Activated CD4-positive, alpha-beta memory T cell treated with anti-CD3 and anti-CD28 coated beads, Interleukin-2, amount 10 ng/mL, durations not matched to agents 7 days and 5 days (primary cell): ENCODE data around the gene PDCD1. TPM values are rescaled to one million over a fixed set of nuclear protein-coding genes. Genes with fewer than 3 reads are reported as not detected.

Experiments used
- CTCF ChIA-PET: fragments of 350-600 bp; sonication (Branson Sonifier 250); formaldehyde crosslinking; loops from one replicate; lab custom pipeline; 2021; ENCODE audit warnings: antibody characterized with exemption, inconsistent platforms; lab: Charles Lee
- POLR2A ChIA-PET: fragments of 350-600 bp; sonication (Branson Sonifier 250); formaldehyde crosslinking; loops from one replicate; lab custom pipeline; 2021; ENCODE audit warnings: antibody characterized with exemption; lab: Charles Lee
- DNase-seq: peaks from one replicate; pipeline ENCODE4 v3.0.0-alpha.2; 2020
- H3K27ac Mint-ChIP-seq: one replicate; pipeline ENCODE4 v1.8.0; 2021; ENCODE audit warnings: mild to moderate bottlenecking, mixed read lengths
- H3K27me3 Mint-ChIP-seq: one replicate; pipeline ENCODE4 v1.8.0; 2021; ENCODE audit warnings: mixed read lengths
- H3K36me3 Mint-ChIP-seq: one replicate; pipeline ENCODE4 v1.8.0; 2021; ENCODE audit warnings: low read depth, mixed read lengths
- H3K4me1 Mint-ChIP-seq: one replicate; pipeline ENCODE4 v1.8.0; 2021; ENCODE audit warnings: mixed read lengths
- H3K4me3 Mint-ChIP-seq: one replicate; pipeline ENCODE4 v1.8.0; 2021; ENCODE audit warnings: mild to moderate bottlenecking, mixed read lengths
- H3K9me3 Mint-ChIP-seq: one replicate; pipeline ENCODE4 v1.8.0; 2021; ENCODE audit warnings: mixed read lengths
- total RNA-seq, 2 experiments: library from RNA; stranded (reverse); gene quantifications; one replicate each; pipeline ENCODE4 v1.2.3, GENCODE V29; 2021

PDCD1 gene
- total RNA-seq, 2 experiments from 2014 or later: 17.2 to 17.9 TPM

DNA sequence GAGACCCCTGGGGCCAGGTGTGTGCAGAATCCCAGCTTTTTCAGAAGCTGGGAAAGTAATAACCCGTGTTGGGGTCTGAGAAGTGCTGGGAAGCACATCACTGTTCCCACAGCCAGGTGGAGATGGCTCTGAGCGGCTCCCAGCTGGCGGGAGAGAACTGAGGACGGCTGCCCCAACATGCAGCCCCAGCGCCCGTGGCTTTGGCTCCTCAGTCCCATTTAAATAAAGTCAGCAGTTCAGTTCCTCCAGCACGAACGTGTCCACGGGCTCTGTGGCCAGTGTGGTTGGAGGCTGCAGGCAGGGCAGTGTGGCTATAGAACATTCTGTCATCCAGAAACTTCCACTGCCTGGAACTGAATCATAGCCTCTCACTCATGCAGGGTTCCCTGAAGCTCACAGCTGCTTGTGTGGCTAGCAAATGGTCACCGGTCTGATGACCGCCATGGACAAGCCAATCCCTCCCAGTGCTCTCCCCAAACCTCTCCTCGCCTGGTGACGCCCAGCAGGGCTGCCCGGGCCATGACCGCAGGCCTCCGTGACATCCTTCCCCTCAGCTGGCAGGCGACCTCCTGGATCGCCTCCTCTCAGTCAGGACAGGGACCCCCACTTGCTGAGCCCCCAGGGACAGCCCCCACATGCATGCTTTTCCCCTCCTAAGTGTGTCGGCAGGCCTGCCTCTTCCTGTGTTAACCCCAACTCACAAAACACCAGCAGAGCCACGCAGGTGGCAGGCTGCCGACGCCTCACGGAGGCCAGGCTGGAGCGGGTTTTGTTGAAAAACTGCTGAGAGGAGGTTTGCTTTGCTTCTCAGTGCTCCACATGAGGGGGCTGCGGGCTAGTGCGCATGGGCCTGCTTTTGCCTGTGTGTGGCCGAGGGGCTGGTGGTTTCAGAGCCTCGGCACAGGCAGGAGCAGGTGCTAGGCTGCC, 12.2 kb upstream of the PDCD1 start:
- DNase-seq: no peak
- Mint-ChIP-seq H3K27me3 (peaks cover 6% of the 10 kb centered on the region), H3K9me3 (no peaks in the 10 kb centered on the region), H3K27ac (no peak overlapping the region), H3K4me1 (peaks cover 35% of the 10 kb centered on the region), H3K4me3 (no peak overlapping the region), H3K36me3 (peaks cover under 1% of the 10 kb centered on the region)
- CTCF ChIA-PET: interaction anchor here (1.0 kb wide), 1 partner anchor 34 kb away, joined by 3 read pairs; no protein-coding TSS in a partner anchor
- POLR2A ChIA-PET: interaction anchor here (1.3 kb wide), 1 partner anchor 11 kb away, joined by 6 read pairs; no protein-coding TSS in a partner anchor

DNA sequence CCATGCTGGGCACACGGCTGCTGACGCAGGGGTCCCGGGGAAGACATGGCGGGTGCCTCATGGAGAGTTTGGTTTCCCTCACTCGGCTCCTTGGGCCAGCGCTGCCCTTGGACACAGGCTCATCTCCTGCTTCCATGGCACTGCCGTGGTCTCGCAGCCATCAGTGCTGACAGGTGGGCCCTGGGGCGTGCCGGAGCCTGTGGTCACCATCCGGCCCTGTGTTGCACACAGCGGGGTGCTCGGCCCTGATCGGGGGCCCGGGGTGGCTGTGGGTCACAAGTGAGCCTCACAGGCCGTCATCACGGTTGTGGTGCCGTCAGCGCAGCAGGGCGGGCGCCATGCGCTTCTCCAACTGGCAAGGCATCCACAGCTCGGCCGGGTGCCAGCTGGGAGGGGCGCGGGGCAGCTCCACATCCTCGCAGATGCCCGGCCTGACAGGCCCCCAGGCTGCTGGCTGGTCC, 11.4 kb upstream of the PDCD1 start:
- ChIA-PET POLR2A (interaction anchor here (1.3 kb wide), 1 partner anchor 10 kb away, joined by 6 read pairs; no protein-coding TSS in a partner anchor), CTCF (interaction anchor here (1.0 kb wide), 1 partner anchor 33 kb away, joined by 3 read pairs; no protein-coding TSS in a partner anchor)
- Mint-ChIP-seq H3K4me3 (no peak overlapping the region), H3K27ac (no peak overlapping the region), H3K27me3 (peaks cover 14% of the 10 kb centered on the region), H3K9me3 (no peaks in the 10 kb centered on the region), H3K4me1 (peaks cover 41% of the 10 kb centered on the region), H3K36me3 (peaks cover 8% of the 10 kb centered on the region)
- no peak for DNase-seq

DNA sequence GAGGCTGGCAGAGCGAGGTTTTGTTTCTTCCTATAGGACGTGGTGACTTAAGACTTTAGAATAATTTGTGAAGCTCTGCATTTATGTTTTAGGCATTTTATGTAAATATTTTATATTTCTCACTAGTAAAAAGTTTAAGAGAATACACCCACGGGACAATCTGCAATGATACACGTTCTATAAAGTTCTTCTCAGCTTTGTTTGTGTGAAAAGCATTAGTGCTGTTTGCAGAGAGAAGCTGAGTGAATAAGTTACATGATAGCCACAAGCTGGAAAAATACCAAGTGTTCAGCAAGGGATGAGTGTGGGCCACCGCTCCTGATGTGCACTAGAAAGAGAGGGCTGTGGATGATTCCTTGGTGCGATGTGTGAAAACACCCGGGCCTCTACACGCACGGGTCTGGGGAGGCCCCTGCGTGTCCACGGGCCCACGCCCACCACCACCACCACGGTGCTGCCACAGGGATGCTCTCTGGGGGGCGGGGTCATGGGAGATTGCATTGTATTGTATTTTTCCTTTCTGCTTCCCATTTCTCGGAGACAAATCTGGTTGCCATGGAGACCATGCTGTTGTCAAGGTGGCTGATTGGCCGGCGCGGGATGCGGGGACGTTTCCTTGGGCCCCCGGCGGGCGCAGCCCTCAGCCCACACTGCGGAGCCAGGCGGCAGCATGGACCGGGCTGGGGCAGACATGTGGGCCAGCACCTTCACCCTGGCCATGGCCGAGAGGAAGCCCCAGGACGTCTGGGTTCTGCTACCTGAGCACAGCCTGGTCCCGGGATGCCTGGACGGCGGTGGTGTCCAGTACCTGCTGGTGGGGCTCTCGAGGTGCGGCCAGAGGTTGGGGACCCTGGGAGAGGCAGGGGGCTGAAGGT, 10.6 kb upstream of the PDCD1 start, which contains the start of gene RTP5:
TSS of gene RTP5 (plus strand) at position 643 of the 875 bp plus-strand sequence. CDS start at position 671, 28 bp downstream.
- H3K27ac Mint-ChIP-seq: no peak within 1 kb of the TSS
- H3K9me3 Mint-ChIP-seq: peaks cover 5% of the 10 kb centered on the region
- DNase-seq: no peak
- H3K36me3 Mint-ChIP-seq: peaks cover 16% of the 10 kb centered on the region
- peaks cover 22% of the 10 kb centered on the region for H3K27me3 Mint-ChIP-seq
- ChIA-PET POLR2A (interaction anchor here (0.9 to 2.2 kb wide), 9 partner anchors 10 to 554 kb away, joined by 3 to 16 read pairs (median 4); partner anchors contain the start of genes D2HGDH, DTYMK, HDLBP and ING5), CTCF (interaction anchor here (1.0 to 1.7 kb wide), 5 partner anchors 9 to 183 kb away, joined by 3 to 11 read pairs (median 3); partner anchors contain the start of genes DTYMK and PDCD1)
- H3K4me1 Mint-ChIP-seq: peaks cover 49% of the 10 kb centered on the region
- no peak within 1 kb of the TSS for H3K4me3 Mint-ChIP-seq

DNA sequence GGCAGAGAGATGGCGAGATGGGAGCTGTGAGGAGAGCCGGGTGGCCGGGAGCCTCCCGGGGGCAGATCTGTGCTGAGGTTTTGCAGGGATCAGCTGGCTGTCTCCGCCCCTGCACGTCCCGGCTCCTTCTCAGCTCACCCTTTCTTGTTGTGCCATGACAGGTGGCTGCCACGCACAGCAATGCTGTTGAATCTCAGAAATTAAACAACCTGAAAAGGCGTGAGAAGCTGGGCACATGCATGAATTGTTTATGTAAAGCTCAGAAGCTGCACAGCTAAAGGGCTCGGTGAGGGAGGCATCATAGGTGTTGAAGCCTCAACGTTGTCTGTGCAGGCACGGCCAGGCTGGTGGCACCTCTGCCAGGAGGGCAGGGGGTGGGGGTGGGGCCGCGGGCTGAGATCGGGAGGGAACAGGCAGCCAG, 10.0 kb upstream of the PDCD1 start:
- peaks cover 8% of the 10 kb centered on the region for H3K9me3 Mint-ChIP-seq
- H3K4me3 Mint-ChIP-seq: no peak overlapping the region
- ChIA-PET POLR2A (interaction anchor here (0.9 to 2.2 kb wide), 9 partner anchors 9 to 553 kb away, joined by 3 to 16 read pairs (median 4); partner anchors contain the start of genes D2HGDH, DTYMK, HDLBP and ING5), CTCF (interaction anchor here (1.0 to 1.7 kb wide), 6 partner anchors 9 to 182 kb away, joined by 3 to 11 read pairs (median 3); partner anchors contain the start of genes DTYMK and PDCD1)
- DNase-seq: no peak
- H3K27ac Mint-ChIP-seq: no peak overlapping the region
- H3K4me1 Mint-ChIP-seq: peaks cover 56% of the 10 kb centered on the region
- H3K36me3 Mint-ChIP-seq: peaks cover 19% of the 10 kb centered on the region
- H3K27me3 Mint-ChIP-seq: peaks cover 25% of the 10 kb centered on the region

DNA sequence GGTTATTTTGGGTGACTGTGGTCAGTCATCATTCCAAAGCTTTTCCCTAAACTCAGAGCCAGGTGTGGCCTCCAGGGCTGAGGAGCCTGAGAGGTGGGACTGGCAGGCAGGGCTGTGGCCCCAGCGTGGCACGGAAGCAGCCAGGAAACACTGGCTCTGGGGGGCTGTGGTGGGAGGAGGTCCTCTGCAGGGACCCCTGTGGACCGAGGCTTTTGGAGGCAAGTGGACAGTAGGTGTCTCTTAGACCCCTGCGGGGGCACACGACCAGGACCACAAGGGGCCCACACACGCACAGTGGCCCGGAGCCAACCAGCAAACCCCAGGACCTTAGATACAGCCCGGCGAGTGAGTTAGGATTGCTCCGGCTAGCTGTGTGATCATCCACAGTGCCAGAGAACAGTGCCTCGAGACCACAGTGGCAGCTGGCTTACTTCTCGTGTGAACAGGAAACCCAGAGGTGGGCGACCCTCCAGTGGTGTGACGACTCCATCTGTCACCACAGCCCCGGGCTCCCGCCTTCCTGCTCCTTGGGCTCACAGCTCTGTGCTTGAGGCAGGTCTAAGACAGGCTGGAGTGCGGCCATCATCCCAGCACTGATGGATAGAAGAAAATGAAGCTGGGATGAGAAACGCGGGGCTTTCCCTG, 9.2 kb upstream of the PDCD1 start:
- Mint-ChIP-seq H3K4me1 (peaks cover 64% of the 10 kb centered on the region), H3K27me3 (peaks cover 25% of the 10 kb centered on the region), H3K27ac (no peak overlapping the region), H3K9me3 (peaks cover 8% of the 10 kb centered on the region), H3K4me3 (no peak overlapping the region), H3K36me3 (peaks cover 22% of the 10 kb centered on the region)
- peak; percentile 48 for DNase-seq
- ChIA-PET POLR2A (interaction anchor here (1.5 to 2.2 kb wide), 6 partner anchors 9 to 553 kb away, joined by 3 to 16 read pairs (median 8); partner anchors contain the start of genes D2HGDH, DTYMK, HDLBP and ING5), CTCF (interaction anchor here (1.1 to 1.7 kb wide), 3 partner anchors 11 to 181 kb away, joined by 3 to 11 read pairs (median 3); partner anchors contain the start of gene DTYMK)

DNA sequence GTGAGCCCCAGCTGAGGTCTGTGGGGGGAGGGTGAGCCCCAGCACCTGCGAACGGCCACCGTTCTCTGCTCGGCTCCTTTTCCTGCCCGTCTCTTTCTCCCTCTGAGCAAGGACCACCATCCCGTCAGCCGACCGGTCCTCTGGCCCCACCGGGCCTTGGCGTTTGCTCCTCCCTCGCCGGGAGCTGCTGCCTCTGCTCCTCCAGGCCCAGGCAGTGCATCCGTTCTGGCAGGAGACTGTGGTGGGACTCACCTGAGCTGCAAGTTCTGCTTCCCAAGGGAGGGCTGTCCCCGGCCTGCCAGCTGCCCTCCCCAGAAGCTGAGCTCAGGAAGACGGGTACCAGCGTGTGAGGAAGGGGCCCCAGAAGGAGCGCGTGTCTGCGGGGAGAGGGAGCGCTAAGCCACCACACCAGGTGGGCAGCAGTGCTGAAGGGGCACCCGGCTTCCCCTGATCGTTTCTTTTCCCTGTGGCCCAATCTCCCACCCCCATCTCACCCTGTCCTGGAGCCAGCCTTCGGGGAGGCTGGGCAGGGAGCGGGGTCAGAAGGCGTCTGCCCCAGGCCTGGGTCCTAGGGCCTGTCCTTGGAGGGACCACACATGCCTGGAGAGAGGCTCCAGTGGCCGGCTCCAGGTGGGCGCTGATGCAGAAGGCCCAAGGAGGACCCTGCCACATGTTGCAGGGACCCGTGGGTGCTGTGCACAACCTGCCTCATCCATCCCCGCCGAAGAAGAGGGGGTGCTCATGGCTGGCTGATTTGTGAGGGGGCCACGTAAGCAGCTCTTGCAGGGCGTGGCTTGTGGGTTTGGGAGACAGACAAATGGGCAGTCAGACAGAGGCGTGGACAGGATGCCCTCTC, 8.3 kb upstream of the PDCD1 start:
- Mint-ChIP-seq H3K9me3 (peaks cover 8% of the 10 kb centered on the region), H3K36me3 (peaks cover 22% of the 10 kb centered on the region), H3K4me3 (no peak overlapping the region), H3K4me1 (peaks cover 71% of the 10 kb centered on the region), H3K27me3 (peaks cover 25% of the 10 kb centered on the region), H3K27ac (no peak overlapping the region)
- no peak for DNase-seq
- ChIA-PET POLR2A (interaction anchor here (1.1 kb wide), 1 partner anchor 23 kb away, joined by 3 read pairs; no protein-coding TSS in a partner anchor), CTCF (interaction anchor here (1.0 kb wide), 1 partner anchor 165 kb away, joined by 3 read pairs; the partner anchor contains the start of gene ING5)

DNA sequence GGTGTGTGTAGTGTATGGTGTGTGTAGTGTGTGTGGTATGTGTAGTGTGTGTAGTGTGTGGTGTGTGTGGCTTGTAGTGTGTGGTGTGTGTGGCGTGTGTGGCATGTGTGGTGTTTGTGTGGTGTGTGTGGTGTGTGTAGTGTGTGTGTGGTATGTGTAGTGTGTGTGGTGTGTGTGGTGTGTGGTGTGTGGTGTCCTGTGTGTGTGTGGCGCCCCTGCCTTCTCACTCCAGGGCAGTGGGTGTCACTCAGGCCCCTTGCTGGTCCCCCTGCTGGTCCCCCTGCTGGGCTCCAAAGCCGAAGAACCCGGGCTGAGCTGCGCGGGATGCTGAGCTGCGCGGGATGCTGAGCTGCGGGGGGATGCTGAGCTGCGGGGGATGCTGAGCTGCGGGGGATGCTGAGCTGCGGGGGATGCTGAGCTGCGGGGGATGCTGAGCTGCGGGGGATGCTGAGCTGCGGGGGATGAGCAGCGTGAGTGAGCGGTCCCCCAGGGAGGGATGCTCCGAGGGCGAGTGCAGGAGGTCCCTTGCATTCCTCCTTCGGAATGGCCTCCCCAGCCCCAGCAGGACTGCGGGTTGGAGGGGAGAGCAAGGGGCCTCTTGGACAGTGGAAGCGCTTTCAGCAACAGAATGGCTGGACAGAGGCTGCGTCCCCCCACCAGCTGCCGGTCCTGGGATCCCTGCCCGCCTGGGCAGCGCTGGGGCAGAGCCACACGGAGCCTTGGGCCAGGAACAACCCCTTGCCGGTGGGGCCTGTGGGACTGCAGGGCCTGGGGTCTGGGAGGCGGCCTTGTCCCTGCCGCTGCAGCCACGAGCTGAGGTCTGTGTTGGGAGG, 7.5 kb upstream of the PDCD1 start:
- peaks cover 25% of the 10 kb centered on the region for H3K36me3 Mint-ChIP-seq
- H3K27ac Mint-ChIP-seq: peak overlapping the region; percentile 49
- H3K9me3 Mint-ChIP-seq: peaks cover 8% of the 10 kb centered on the region
- peaks cover 77% of the 10 kb centered on the region for H3K4me1 Mint-ChIP-seq
- no peak overlapping the region for H3K4me3 Mint-ChIP-seq
- CTCF ChIA-PET: interaction anchor here (0.9 to 1.0 kb wide), 2 partner anchors 12 to 164 kb away, joined by 3 read pairs; partner anchors contain the start of gene ING5
- POLR2A ChIA-PET: interaction anchor here (1.1 kb wide), 1 partner anchor 22 kb away, joined by 3 read pairs; no protein-coding TSS in a partner anchor
- peak; percentile 43 for DNase-seq
- peaks cover 25% of the 10 kb centered on the region for H3K27me3 Mint-ChIP-seq

DNA sequence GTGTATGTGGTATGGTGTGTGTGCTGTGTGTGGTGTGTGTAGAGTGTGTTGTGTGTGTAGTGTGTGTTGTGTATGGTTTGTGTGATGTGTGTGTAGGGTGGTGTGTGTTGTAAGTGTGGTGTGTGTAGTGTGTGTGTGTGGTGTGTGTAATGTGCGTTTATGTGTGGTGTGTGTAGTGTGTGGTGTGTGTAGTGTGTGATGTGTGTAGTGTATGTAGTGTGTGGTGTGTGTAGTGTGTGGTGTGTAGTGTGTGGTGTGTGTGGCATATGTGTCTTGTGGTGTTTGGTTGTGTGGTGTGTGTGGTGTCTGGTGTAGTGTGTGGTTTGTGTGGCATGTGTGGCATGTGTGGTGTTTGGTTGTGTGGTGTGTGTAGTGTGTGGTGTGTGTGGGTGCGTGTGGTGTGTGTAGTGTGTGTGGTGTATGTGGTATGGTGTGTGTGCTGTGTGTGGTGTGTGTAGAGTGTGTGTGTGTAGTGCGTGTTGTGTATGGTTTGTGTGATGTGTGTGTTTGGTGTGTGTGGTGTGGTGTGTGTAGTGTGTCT, 6.8 kb upstream of the PDCD1 start:
- Mint-ChIP-seq H3K27ac (peak overlapping the region; percentile 49), H3K4me3 (peak overlapping the region; percentile 25), H3K9me3 (peaks cover 8% of the 10 kb centered on the region), H3K36me3 (peaks cover 25% of the 10 kb centered on the region), H3K4me1 (peaks cover 78% of the 10 kb centered on the region), H3K27me3 (peaks cover 23% of the 10 kb centered on the region)
- CTCF ChIA-PET: interaction anchor here (0.9 to 1.0 kb wide), 2 partner anchors 13 to 164 kb away, joined by 3 read pairs; partner anchors contain the start of gene ING5
- DNase-seq: no peak
- POLR2A ChIA-PET: no interaction called here

DNA sequence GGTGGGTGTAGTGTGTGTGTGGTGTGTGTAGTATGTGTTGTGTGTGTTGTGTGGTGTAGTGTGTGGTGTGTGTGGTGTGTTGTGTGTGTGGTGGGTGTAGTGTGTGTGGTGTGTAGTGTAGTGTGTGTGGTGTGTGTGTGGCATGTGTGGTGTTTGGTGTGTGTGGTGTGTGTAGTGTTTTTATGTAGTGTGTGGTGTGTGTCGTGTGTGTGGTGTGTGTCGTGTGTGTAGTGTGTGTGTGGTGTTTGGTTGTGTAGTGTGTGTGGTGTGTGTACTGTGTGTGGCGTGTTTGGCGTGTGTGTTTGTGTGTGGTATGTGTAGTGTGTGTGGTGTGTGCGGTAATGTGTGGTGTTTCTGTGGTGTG, 6.1 kb upstream of the PDCD1 start:
- POLR2A ChIA-PET: interaction anchor here (1.6 kb wide), 1 partner anchor 102 kb away, joined by 5 read pairs; no protein-coding TSS in a partner anchor
- Mint-ChIP-seq H3K4me1 (peaks cover 84% of the 10 kb centered on the region), H3K36me3 (peaks cover 25% of the 10 kb centered on the region), H3K27ac (peak overlapping the region; percentile 49), H3K9me3 (peaks cover 8% of the 10 kb centered on the region), H3K4me3 (peak overlapping the region; percentile 24), H3K27me3 (peaks cover 23% of the 10 kb centered on the region)
- no peak for DNase-seq
- CTCF ChIA-PET: no interaction called here
